Stimulated activated CD8-positive, alpha-beta memory T cell treated with anti-CD3 and anti-CD28 coated beads, Interleukin-4, amount 100 ng/mL, for 1 hour (primary cell): ENCODE data around the gene MS4A5.
"Not testable (repeated sequence)": the region's sequence is repeated elsewhere in the genome, so short reads cannot be mapped to it uniquely, and the experiment has no call there.

Source experiments
- DNase-seq, 2 donors: peaks; one replicate each; pipeline ENCODE4 v3.0.0-alpha.2; 2020; ENCODE audit warnings: low read depth in 2 of 2, low spot score in 1 of 2

Gene MS4A5, protein sequence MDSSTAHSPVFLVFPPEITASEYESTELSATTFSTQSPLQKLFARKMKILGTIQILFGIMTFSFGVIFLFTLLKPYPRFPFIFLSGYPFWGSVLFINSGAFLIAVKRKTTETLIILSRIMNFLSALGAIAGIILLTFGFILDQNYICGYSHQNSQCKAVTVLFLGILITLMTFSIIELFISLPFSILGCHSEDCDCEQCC

DNA sequence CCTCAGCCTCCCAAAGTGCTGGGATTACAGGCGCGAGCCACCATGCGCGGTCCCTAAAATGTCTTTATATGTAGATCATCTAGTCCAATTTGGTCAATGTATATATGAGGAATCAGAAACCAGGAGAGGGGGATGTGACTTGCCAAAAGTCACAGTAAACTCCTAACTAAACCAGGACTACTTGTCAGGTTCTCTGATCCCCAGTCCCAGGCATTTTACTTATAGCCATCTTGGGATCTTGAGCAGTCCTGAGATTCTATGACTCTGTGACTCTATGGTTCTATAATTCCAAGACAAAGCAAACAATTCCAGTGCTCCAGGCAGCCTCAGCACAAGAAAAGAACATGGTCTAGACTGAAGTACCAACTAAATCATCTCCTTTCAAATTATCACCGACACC is at the start of gene MS4A5:
Gene MS4A5 (plus strand): TSS at position 301 of the 400 bp plus-strand sequence. CDS start 103 bp downstream, outside the sequence.
- DNase-seq, result no peak

DNA sequence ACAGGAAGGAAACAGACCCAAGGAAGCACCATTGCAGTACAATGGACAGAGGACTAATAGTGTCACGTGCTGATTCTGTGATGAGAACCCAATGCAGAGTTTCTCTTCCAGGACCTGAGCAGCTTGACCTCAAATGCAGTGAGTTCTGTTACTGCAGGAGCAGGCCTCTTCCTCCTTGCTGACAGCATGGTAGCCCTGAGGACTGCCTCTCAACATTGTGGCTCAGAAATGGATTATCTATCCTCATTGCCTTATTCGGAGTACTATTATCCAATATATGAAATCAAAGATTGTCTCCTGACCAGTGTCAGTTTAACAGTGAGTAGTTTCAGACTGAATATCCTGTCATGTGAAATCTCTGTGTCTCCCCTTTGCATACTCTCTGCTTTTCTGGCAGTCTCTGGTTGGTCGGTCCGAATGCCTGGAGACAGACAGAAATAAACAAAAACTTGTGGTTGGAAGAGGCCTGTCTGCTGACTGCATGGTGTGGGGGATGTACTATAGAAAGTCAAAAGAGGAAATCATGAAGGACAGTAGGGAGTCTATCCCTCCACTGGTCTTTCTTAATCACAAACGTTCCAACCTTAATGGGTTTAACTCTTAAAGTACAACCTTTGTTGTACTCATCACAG is 40.0 kb upstream of the MS4A5 start:
- no peak for DNase-seq

DNA sequence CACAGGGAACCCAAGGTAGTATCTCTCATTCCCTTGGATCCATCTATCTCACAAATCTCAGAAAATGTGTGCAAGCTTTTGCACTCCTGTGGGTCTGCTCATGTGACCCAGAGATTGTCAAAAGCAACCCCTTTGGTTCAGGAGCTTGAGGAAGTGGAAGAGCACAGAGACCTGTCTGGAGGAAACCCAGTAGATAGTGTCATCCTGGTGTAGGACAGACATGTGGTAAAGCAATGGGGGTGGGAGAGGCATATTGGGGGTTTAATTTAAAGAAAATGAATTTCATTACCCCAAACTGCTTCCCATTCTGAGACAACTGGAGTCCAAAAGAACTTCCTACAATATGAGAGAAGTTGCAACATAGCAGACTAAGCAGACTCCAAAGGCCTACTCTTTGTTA is 39.0 kb upstream of the MS4A5 start:
- no peak for DNase-seq

DNA sequence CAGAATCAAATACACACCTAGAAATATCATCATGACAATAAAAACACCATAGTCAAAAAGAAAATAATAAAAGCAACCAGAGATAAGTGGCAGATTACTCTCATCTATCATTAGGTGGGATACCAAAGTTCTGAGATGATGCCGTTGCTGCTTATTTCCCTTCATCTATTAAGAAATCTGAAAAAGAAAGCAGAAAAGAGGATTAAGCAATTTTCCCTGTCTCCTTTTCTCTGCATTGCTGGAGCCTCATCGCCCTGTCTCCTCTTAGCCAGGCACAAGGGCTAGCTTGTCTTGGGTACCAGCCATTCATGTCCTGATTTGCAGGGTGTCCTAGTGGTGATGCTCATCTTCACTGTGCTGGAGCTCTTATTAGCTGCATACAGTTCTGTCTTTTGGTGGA is 37.0 kb upstream of the MS4A5 start:
- DNase-seq, result no peak

DNA sequence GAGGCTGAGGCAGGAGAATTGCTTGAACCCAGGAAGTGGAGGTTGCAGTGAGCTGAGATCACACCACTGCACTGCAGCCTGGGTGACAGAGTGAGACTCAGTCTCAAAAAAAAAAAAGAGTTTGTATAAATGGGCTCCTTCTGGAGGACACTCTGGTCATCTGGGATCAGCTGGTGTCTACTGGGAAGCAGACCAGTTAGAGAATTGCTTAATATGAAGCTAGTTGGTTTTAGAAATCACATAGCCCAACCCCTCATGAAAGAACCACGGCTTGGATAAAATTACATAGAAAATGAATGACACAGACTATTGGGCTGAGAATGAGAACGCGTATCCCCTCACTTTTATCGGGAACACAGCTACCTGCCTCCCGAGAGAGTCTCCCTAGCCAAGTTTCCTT is 36.4 kb upstream of the MS4A5 start:
- no peak for DNase-seq

DNA sequence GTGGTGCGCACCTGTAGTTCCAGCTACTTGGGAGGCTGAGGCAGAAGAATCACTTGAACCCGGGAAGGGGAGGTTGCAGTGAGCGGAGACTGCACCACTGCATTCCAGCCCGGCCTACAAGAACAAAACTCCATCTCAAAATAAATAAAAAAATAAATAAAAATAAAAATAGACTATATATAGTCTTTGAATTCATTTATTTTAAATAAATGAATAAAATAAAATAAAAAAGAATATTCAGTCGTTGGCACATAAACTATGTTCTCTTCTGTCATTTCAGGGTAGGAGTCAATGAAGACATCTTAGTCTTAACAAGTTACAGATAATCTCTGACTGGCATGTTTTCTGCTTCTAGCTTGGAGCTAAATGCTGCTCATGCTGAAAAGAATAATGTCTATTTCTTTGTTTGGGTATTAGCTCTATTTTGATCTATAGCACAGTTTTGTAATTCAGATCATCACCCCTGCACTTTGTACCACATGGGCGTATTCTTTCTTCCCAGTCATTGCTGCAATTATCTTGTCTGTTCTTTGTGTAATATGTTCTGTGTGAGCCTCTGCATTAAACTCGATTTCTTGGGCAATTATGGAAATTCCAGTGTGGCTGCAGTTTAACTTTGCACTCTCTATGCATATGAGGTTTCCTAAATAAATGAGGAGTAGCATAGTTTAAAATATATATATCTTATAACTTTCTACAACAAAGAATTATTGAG is 34.5 kb upstream of the MS4A5 start:
- DNase-seq, result no peak

DNA sequence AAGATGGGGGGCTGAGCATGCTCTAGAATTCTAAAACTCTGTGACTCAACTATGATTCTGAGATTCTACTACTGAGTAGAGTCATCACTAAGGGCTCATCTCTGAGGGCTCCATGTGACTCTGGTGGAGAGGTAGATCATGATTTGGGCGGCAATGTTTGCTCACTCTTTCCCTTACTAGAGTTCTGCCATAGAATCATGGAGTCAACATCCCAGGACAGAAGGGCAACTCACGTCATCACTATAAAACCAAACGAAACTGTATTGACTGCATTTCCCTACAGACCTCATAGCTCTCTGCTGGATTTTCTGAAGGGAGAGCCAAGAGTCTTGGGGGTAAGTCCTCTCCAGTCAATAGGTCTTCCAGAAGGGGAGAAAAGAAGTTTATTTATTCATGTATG is 33.0 kb upstream of the MS4A5 start, which contains the start of gene MS4A14:
Gene MS4A14 (plus strand): TSS at position 78 of the 400 bp plus-strand sequence. CDS start 120 bp downstream, at position 198.
- DNase-seq, result no peak

DNA sequence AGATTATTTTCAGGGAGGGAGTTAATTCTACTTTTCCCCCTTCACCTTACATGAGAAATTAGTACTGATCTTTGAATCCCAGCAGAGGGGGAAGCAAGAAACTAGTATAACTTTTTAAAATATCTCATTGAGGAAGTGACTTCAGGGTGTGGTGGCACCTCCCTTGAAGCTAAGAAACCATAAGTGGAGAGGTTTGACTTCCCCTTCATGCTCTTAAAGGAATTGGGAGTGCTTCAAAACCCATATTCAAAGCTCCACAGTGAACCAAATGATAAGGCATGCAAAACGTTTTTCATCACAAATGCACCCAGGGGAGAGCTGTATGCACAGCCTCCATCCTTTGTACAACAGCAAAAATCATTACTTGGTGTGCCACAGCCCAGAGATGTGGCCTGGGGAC is 32.6 kb upstream of the MS4A5 start:
- DNase-seq, result no peak

DNA sequence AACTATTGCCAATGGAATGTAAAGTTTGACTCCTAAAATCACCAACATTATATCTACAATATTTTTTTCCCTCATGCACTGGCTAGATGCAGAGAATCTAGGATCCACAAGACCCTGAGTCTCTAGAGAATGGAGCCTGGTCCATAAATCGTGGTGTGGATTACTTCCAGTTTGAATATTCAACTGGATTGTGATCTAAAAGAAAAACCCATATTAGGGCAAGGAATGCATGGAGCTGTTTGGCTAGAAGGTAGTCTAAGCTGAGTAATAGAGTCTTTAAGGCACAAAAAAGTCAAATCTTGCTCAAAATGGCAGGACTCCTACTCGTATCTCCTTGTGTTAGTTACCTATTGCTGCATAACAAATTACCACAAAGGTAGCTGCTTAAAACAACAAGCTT is 9.4 kb upstream of the MS4A5 start:
- no peak for DNase-seq

DNA sequence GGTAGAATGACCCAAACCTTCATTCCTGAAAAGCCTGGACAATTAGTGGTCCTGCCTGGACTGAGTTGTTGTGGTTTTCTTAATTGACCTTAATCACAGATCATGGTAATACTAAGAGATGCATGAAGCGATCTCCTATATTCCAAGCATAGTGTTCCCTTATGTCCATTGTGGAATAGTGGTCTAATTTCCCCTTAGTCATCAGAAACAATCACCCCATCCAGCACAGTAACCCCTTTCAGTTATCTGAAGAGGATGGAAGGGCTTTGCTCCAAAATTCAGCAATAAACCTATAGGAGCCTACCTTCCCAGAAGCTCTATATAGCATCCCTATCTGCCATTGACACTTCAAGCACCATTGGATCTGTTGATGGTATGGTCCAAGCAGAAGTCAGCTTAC is 6.8 kb upstream of the MS4A5 start:
- no peak for DNase-seq

DNA sequence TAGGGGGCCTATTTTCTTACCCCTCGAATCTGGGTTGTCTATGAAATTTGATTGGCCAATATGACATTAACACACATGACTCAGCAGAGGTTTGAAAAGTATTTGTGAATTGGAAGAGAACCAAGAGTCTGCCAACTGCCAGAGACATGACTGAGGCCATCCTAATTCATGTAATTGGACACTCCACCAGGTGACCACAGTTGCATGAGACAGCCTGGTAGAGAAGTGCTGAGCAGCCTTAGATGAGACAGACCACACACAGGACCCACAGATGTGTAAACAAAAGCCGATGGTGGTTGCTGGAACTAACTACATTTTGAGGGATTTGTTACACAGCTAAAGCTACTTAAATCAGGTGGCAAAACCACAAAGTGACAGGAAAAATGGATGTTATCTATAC is 855 bp upstream of the MS4A5 start:
- no peak for DNase-seq

DNA sequence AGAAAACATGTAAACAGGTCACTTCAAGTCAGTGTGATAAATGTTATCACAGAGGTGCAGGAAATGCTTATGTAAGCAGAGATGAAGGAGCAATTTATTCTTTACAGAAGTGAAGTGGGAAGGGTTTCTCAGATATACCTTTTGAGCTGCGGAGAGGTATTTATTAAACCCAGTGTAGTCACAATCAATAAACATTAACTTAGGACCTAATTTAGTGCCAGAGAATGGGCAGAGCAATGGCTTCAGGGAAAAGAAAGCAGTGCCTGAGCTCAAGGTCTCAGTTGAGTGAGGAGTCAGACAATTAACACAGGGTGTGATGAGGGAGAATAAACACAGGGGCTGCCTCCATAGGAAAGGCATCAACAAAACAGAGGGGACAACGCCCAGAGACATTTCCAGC is 1.9 kb downstream of the MS4A5 start:
- no peak for DNase-seq

DNA sequence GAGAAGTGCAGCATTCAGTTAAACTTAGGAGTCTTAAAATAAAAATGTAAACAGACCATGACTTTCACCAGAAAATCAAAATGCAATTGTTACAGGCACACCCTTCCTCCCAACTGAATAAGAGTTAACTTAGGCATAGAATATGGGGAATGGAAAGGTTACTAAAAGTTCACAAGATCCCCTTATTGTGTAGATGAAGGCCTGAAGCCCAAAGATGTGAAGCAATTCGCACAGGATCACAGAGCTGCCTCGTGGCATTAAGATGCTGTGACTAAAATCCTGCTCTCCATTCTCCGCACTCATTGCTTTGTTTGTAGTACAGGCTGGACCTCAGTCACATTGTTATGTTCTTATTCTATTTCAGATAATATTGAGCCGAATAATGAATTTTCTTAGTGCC is 4.0 kb downstream of the MS4A5 start:
- no peak for DNase-seq

DNA sequence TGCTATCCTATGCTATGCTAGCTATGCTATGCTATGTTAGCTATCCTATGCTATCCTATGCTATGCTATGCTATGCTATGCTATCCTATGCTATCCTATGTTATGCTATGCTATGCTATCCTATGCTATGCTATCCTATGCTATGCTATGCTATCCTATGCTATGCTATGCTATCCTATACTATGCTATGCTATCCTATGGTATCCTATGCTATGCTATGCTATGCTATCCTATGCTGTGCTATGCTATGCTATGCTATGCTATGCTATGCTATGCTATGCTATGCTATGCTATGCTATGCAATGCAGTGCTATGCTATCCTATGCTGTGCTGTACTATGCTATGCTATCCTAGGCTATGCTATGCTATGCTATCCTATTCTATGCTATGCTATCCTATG is 17.7 kb downstream of the MS4A5 start:
- no peak for DNase-seq

DNA sequence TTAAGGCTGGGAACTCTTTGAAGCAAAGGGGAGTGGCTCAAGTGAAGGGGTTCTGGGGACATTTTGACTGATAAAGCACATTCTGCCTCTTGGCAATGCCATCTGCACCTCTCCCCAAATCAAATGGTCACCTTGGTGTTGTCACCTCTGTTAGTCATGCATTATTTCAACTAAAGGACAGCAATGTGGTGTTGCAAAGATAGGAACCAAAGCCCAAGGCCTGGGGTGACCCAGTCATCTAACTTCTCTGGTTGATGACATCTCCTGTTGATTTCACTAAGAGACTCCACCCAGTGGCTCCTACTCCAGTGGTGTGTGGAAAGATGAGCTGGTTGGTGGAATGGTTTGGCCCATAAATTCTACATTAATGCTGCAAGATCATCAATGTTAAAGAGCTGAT is 18.5 kb downstream of the MS4A5 start:
- no peak for DNase-seq

DNA sequence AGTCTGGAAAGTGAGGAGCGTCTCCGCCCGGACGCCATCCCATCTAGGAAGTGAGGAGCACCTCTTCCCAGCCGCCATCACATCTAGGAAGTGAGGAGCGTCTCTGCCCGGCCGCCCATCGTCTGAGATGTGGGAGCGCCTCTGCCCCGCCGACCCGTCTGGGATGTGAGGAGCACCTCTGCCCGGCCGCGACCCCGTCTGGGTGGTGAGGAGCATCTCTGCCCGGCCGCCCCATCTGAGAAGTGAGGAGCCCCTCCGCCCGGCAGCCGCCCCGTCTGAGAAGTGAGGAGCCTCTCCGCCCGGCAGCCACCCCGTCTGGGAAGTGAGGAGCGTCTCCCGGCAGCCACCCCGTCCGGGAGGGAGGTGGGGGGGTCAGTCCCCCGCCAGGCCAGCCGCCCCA is 21.8 kb downstream of the MS4A5 start:
- DNase-seq, result not testable (repeated sequence)

DNA sequence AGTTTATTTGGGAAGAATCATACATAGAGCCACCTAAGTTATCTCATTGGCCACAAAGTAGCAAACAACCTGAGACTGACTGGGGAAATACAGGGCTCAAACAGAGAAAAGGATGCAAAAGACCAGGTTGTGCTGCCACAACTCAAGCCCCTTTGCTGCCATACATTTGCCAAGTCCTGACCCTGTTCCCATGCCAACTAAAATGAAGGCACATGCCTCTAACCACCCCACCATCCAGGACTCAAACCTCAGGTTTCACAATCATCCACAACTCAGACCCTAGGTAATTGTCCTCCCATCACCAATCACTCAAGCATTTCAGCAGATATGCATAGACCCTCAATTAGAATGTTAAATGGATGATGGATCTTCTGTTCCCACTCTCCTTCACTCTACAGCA is 24.8 kb downstream of the MS4A5 start:
- DNase-seq, result no peak

DNA sequence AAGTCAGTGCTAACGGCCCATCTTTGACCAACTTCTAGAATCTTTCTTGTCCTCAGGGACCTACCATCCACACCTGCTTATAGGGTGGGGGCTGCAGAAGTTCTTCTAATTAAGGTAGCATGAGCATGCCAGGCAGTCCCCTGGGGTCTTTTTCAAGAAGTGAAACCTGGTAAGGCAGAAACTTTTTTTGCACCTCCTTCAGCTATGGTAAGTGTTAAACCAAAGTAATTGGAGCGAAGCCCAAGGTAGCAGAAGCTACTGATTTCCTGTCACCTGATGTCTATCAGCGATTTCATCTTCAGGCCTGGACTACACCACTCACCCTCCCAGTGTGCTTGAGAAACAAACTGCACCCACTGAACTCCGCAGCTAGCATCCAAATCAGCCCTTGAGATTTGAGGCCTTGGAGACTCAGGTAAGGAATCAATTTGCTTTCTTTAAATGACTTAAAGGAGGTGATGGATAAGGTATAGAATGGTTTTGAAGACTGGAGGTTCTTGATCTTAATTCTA is 26.2 kb downstream of the MS4A5 start, which contains the start of gene MS4A1:
Gene MS4A1 (plus strand): TSS at position 317 of the 512 bp plus-strand sequence. CDS start 6,528 bp downstream, outside the sequence.
- DNase-seq, result no peak

DNA sequence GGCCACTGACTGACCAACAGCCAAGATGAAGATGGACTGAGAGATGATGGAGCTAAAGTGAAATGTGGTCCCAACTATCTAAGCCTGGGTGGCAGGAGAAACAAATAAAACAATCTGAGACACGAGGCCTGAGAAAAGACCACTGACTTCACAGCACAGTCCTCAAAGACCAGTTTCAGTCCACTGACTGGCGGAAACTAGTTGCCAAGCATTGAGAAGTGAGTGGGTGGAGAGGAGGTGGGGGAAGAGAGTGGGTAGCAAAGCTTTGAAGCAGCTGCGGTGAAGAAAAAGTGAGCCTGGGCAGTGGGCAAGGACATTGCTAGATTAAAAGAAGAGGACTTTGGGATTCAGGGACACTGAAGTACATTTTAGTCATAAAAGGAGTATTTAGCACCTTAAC is 28.2 kb downstream of the MS4A5 start:
- DNase-seq, result no peak

DNA sequence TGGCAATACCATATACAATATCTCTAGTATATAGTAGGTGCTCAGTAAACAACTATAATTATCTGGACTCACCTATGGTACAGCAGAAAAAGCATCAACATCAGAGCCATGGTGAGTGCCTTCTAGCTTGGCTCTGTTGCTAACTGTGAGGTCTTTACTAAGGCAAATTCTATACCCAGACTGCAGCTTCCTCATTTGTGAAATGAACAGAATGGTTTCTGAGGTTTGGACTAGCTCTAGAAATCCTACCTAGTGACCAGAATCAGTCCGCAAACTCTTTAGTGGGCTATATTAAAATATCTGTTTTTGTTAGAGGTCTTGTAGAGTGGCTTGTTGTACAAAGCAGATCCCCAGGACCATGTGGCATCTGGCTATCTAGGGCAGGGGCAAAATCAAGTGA is 30.0 kb downstream of the MS4A5 start:
- no peak for DNase-seq

DNA sequence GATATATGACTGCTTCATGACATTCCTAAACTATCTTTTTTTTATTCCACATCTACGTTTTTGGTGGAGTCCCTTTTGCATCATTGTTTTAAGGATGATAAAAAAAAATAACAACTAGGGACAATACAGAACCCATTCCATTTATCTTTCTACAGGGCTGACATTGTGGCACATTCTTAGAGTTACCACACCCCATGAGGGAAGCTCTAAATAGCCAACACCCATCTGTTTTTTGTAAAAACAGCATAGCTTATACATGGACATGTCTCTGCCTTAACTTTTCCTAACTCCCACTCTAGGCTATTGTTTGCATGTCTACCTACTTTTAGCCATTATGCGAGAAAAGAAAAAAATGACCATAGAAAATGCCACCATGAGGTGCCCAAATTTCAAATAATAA is 39.5 kb downstream of the MS4A5 start:
- DNase-seq, result no peak

DNA sequence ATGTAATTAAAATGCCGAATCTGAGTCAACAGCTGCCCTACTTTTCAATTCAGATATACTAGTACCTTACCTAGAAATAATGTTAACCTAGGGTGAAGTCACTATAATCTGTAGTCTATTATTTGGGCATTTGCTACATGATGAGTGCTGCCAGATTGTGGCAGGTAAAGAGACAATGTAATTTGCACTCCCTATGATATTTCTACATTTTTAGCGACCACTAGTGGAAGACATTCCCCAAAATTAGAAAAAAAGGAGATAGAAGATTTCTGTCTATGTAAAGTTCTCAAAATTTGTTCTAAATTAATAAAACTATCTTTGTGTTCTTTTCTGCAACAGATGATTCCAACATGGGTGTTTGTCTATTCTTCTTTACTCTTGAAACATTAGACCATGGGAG is 40.4 kb downstream of the MS4A5 start:
- no peak for DNase-seq
